Osteocyte (in vitro differentiated cells): ENCODE measurements around the gene SAP30BP. TPM values are rescaled to one million over a fixed set of nuclear protein-coding genes. Genes with fewer than 3 reads are reported as not detected.

ENCODE experiments used
- DNase-seq: peaks from one replicate; pipeline ENCODE4 v3.0.0; 2021; ENCODE audit warnings: mixed read lengths; ENCODE audit not compliant: unreplicated experiment; ENCODE audit errors: extremely low spot score
- H3K27ac Mint-ChIP-seq: one replicate; pipeline ENCODE4 v1.8.0; 2021; ENCODE audit warnings: mild to moderate bottlenecking, mixed read lengths; ENCODE audit not compliant: unreplicated experiment
- H3K27me3 Mint-ChIP-seq: one replicate; pipeline ENCODE4 v1.8.0; 2021; ENCODE audit warnings: mixed read lengths; ENCODE audit not compliant: unreplicated experiment
- H3K36me3 Mint-ChIP-seq: one replicate; pipeline ENCODE4 v1.8.0; 2021; ENCODE audit warnings: mixed read lengths; ENCODE audit not compliant: unreplicated experiment
- H3K4me1 Mint-ChIP-seq: one replicate; pipeline ENCODE4 v1.8.0; 2021; ENCODE audit warnings: mixed read lengths; ENCODE audit not compliant: unreplicated experiment
- H3K4me3 Mint-ChIP-seq: one replicate; pipeline ENCODE4 v1.8.0; 2021; ENCODE audit warnings: mild to moderate bottlenecking, moderate library complexity, mixed read lengths; ENCODE audit not compliant: unreplicated experiment
- H3K9me3 Mint-ChIP-seq: one replicate; pipeline ENCODE4 v1.8.0; 2021; ENCODE audit warnings: mixed read lengths; ENCODE audit not compliant: unreplicated experiment
- total RNA-seq: library from RNA; stranded (reverse); gene quantifications from 2 replicates; pipeline ENCODE4 v1.2.1, GENCODE V29; 2021
- TF ChIP-seq, protein P1 (sequence below): fragments of 200-600 bp; sonication (generic); IDR thresholded peaks from 2 replicates; pipeline ENCODE4 v1.5.0; 2021; ENCODE audit warnings: antibody characterized with exemption, mild to moderate bottlenecking, moderate library complexity

SAP30BP gene
- total RNA-seq, 1 donor from 2014 or later = 103 TPM

DNA sequence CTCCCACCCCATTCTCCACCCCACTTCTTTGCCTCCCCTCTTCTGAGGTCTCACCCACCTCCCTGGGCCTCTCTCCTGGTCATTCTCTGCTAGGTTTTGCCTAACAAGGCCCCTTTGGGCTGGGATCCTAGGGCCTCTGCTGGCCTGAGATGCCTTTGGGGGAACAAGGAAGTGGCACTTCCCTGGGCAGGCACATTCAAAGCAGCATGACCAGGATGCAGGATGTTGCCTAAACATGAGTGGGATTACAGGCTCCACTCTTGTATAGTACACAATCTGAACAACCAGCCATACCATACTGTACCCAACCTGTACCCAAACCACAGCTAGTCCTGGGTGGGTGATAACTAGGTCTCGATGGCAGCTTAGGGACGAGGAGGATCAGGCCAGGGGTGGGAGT lies 88.9 kb downstream of the SAP30BP start:
- DNase-seq = no peak
- H3K9me3 Mint-ChIP-seq = no peaks in the 10 kb centered on the region
- H3K36me3 Mint-ChIP-seq = peaks cover 22% of the 10 kb centered on the region
- H3K4me1 Mint-ChIP-seq = peaks cover 13% of the 10 kb centered on the region
- H3K4me3 Mint-ChIP-seq = no peak overlapping the region
- H3K27me3 Mint-ChIP-seq = no peaks in the 10 kb centered on the region
- H3K27ac Mint-ChIP-seq = no peak overlapping the region
- TF ChIP-seq, protein P1, sequence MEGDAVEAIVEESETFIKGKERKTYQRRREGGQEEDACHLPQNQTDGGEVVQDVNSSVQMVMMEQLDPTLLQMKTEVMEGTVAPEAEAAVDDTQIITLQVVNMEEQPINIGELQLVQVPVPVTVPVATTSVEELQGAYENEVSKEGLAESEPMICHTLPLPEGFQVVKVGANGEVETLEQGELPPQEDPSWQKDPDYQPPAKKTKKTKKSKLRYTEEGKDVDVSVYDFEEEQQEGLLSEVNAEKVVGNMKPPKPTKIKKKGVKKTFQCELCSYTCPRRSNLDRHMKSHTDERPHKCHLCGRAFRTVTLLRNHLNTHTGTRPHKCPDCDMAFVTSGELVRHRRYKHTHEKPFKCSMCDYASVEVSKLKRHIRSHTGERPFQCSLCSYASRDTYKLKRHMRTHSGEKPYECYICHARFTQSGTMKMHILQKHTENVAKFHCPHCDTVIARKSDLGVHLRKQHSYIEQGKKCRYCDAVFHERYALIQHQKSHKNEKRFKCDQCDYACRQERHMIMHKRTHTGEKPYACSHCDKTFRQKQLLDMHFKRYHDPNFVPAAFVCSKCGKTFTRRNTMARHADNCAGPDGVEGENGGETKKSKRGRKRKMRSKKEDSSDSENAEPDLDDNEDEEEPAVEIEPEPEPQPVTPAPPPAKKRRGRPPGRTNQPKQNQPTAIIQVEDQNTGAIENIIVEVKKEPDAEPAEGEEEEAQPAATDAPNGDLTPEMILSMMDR = no peak

DNA sequence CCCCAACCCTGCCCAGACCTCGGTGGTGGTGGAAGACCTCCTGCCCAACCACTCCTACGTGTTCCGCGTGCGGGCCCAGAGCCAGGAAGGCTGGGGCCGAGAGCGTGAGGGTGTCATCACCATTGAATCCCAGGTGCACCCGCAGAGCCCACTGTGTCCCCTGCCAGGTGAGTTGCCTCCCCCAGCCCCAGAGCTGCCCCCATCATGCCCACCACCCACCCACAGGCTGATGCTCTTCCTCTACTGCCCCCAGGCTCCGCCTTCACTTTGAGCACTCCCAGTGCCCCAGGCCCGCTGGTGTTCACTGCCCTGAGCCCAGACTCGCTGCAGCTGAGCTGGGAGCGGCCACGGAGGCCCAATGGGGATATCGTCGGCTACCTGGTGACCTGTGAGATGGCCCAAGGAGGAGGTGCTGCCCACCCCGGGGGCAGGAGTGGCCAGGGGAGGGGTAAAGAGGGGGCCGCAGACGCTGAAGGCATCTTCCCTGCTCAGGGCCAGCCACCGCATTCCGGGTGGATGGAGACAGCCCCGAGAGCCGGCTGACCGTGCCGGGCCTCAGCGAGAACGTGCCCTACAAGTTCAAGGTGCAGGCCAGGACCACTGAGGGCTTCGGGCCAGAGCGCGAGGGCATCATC lies 89.4 kb downstream of the SAP30BP start:
- TF ChIP-seq, protein P1 = no peak
- no peak for DNase-seq
- H3K36me3 Mint-ChIP-seq = peaks cover 17% of the 10 kb centered on the region
- peaks cover 10% of the 10 kb centered on the region for H3K4me1 Mint-ChIP-seq
- H3K27me3 Mint-ChIP-seq = no peaks in the 10 kb centered on the region
- no peak overlapping the region for H3K27ac Mint-ChIP-seq
- no peaks in the 10 kb centered on the region for H3K9me3 Mint-ChIP-seq
- no peak overlapping the region for H3K4me3 Mint-ChIP-seq

DNA sequence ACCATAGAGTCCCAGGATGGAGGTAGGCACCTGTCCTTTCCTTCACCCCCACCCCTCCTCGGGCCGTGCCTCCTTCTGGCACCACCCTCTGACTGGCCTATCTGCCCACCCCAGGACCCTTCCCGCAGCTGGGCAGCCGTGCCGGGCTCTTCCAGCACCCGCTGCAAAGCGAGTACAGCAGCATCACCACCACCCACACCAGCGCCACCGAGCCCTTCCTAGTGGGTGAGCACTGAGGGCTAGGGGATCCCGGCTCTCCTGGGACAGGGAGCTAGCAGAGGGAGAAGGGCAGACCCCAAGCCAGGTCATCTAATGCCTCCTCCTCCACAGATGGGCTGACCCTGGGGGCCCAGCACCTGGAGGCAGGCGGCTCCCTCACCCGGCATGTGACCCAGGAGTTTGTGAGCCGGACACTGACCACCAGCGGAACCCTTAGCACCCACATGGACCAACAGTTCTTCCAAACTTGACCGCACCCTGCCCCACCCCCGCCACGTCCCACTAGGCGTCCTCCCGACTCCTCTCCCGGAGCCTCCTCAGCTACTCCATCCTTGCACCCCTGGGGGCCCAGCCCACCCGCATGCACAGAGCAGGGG lies 90.0 kb downstream of the SAP30BP start:
- no peak overlapping the region for H3K27ac Mint-ChIP-seq
- no peak for DNase-seq
- H3K4me1 Mint-ChIP-seq = peaks cover 10% of the 10 kb centered on the region
- no peaks in the 10 kb centered on the region for H3K27me3 Mint-ChIP-seq
- peaks cover 17% of the 10 kb centered on the region for H3K36me3 Mint-ChIP-seq
- no peaks in the 10 kb centered on the region for H3K9me3 Mint-ChIP-seq
- H3K4me3 Mint-ChIP-seq = no peak overlapping the region
- TF ChIP-seq, protein P1 = no peak

Other genes starting within 250 kb of the SAP30BP start
- gene TMEM94, start 210.7 kb upstream of the SAP30BP start, total RNA-seq = 71.2 and 78.4 TPM in 2 replicates
- 28.1 and 32.6 TPM in 2 replicates for gene CASKIN2, start 151.8 kb upstream of the SAP30BP start, total RNA-seq
- 12.6 and 23.3 TPM in 2 replicates for gene TSEN54, start 150.8 kb upstream of the SAP30BP start, total RNA-seq
- 2.4 and 3.3 TPM in 2 replicates for gene LLGL2, start 141.6 kb upstream of the SAP30BP start, total RNA-seq
- 40.8 and 42.5 TPM in 2 replicates for gene MYO15B, start 79.5 kb upstream of the SAP30BP start, total RNA-seq
- 0.24 and 0.42 TPM in 2 replicates for gene SMIM5, start 33.9 kb upstream of the SAP30BP start, total RNA-seq
- 39.2 and 44.7 TPM in 2 replicates for gene RECQL5, start 184 bp upstream of the SAP30BP start, total RNA-seq
- gene ITGB4, start 54.1 kb downstream of the SAP30BP start, total RNA-seq = 460 and 524 TPM in 2 replicates
- gene GALK1, start 97.9 kb downstream of the SAP30BP start, total RNA-seq = 30.3 and 31.2 TPM in 2 replicates
- gene UNK, start 117.5 kb downstream of the SAP30BP start, total RNA-seq = 35.1 and 38.2 TPM in 2 replicates
- gene UNC13D, start 177.1 kb downstream of the SAP30BP start, total RNA-seq = 3.3 and 3.6 TPM in 2 replicates
- gene WBP2, start 188.0 kb downstream of the SAP30BP start, total RNA-seq = 83.1 and 88.2 TPM in 2 replicates
- gene TRIM47, start 211.2 kb downstream of the SAP30BP start, total RNA-seq = 33.3 and 40.2 TPM in 2 replicates
- 26.3 and 26.9 TPM in 2 replicates for gene TRIM65, start 229.6 kb downstream of the SAP30BP start, total RNA-seq
- gene MRPL38, start 237.5 kb downstream of the SAP30BP start, total RNA-seq = 71.1 and 73.6 TPM in 2 replicates